Limb (tissue), 2 donors: Measurements from ENCODE around the gene TIGD3.

Experiments used
- DNase-seq, 2 donors: peaks; one replicate each; pipeline ENCODE4 v3.0.0-alpha.2; 2016; ENCODE audit errors: extremely low spot score in 2 of 2

TIGD3 gene

GRCh38 chr11:65354265-65355012 is at the start of gene TIGD3:
TIGD3 (plus strand) TSS chr11:65354751; CDS start chr11:65355809, 1,058 bp downstream.
- DNase-seq, result peak; percentile 97 to 99

- DNase-seq, result no peak
These were observed 48.9 kb upstream of the TIGD3 start for GRCh38 chr11:65305501-65306268.

- DNase-seq, result no peak
These were observed 47.0 kb upstream of the TIGD3 start for GRCh38 chr11:65307298-65308229.

- no peak for DNase-seq
These were observed 46.2 kb upstream of the TIGD3 start for GRCh38 chr11:65308281-65308891.

GRCh38 chr11:65309006-65309405 is 45.5 kb upstream of the TIGD3 start:
- DNase-seq, result no peak

GRCh38 chr11:65310215-65310614 is 44.3 kb upstream of the TIGD3 start:
- DNase-seq, result no peak

GRCh38 chr11:65310736-65311135 is 43.8 kb upstream of the TIGD3 start:
- DNase-seq, result no peak

GRCh38 chr11:65311170-65311678 is 43.3 kb upstream of the TIGD3 start:
- DNase-seq, result no peak

GRCh38 chr11:65314501-65315203 is 39.9 kb upstream of the TIGD3 start, which contains the start of gene CDC42EP2:
CDC42EP2 (plus strand) TSS chr11:65314866; CDS start chr11:65320899, 6,033 bp downstream.
- peak; percentile 80 to 89 for DNase-seq

- DNase-seq, result peak; percentile 83 to 93
These were observed 39.2 kb upstream of the TIGD3 start for GRCh38 chr11:65315204-65315865.

- no peak for DNase-seq
These were observed 38.7 kb upstream of the TIGD3 start for GRCh38 chr11:65315866-65316226.

GRCh38 chr11:65316227-65317024 is 38.1 kb upstream of the TIGD3 start:
- peak in 1 of 2 donors; percentile 83 for DNase-seq

- DNase-seq, result peak; percentile 44 to 75
These were observed 37.3 kb upstream of the TIGD3 start for GRCh38 chr11:65317025-65317786.

- DNase-seq, result no peak
These were observed 34.0 kb upstream of the TIGD3 start for GRCh38 chr11:65320386-65321075.

GRCh38 chr11:65321076-65321475 is 33.5 kb upstream of the TIGD3 start:
- DNase-seq, result no peak

- no peak for DNase-seq
These were observed 32.6 kb upstream of the TIGD3 start for GRCh38 chr11:65321828-65322485.

- DNase-seq, result no peak
These were observed 30.7 kb upstream of the TIGD3 start for GRCh38 chr11:65323813-65324212.
